GM19372 (cell line): ENCODE results near the gene TEF.
"Not testable (repeated sequence)": the region's sequence is repeated elsewhere in the genome, so short reads cannot be mapped to it uniquely, and the experiment has no call there.

Source experiments
- ATAC-seq: cut with Tn5 transposase; IDR thresholded peaks from one replicate; pipeline ENCODE4 v1.9.1; 2021; ENCODE audit warnings: mild to moderate bottlenecking, low read depth, moderate library complexity; ENCODE audit not compliant: unreplicated experiment

TEF gene

DNA sequence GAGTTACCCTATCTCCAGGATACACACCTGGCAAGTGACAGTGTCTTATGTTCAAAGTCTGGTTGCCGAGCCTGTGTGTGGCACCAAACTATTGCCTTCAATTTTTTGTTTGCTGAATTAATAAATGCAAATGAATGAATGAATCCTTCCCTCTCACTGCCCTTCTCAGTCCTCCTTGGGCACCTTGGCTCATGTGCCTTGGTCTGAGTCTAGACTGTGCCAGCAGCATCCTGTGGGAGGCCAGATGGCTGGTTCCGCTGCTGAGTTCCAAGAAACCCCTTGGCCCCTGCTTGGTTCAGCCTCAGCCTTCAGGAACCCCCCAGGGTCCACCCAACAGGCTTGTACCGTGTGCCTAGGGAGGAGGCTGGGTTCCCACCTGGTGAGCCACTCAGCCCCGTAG lies 33.8 kb downstream of the TEF start:
- no peak for ATAC-seq

DNA sequence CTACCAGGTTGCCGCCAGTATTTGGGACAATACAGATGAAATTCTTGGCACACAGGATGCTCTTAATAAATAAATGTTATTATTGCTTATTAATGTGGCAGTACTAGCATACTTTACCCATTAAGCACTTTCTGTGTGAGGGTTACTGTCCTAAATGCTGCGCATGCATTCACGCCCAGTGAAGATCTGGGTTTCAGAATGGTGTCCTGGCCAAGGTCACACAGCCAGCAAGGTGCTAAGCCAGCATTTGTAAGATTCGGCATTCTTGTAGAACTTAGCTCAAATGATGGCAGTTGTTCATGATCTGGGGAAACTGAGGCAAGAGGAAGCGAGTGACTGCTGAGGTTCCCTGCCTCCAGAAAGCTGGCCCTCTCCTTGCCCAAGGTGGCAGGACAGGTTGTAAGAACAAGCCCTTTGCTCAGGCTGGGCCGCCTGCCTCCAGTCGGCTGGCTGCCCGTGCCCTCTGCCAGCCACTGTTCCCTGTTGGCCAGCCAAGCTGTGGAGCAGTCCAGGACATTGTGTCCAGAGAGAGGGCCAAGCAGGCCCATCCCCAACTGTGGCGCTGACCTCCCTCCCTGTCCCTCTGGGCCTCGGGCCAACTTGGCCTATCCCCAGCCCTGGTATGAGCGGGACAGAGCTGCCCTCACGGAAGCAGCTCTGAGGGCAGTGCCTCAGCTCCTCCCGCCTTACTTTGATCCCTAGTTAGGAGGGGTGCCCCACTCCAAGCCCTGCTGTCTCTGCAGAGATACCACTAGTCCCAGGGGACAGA lies 36.1 kb downstream of the TEF start:
- no peak for ATAC-seq

DNA sequence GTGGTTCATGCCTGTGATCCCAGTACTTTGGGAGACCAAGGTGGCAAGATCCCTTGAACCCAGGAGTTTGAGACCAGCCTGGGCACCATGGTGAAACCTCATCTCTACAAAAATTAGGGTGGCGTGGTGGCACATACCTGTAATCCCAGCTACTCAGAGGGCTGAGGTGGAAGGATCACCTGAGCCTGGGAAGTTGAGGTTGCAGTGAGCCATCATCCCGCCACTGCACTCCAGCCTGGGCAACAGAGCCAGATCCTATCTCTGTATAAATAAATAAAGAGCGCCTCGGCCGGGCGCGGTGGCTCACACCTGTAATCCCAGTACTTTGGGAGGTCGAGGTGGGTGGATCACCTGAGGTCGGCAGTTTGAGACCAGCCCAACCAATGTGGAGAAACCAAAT lies 37.0 kb downstream of the TEF start:
- no peak for ATAC-seq

DNA sequence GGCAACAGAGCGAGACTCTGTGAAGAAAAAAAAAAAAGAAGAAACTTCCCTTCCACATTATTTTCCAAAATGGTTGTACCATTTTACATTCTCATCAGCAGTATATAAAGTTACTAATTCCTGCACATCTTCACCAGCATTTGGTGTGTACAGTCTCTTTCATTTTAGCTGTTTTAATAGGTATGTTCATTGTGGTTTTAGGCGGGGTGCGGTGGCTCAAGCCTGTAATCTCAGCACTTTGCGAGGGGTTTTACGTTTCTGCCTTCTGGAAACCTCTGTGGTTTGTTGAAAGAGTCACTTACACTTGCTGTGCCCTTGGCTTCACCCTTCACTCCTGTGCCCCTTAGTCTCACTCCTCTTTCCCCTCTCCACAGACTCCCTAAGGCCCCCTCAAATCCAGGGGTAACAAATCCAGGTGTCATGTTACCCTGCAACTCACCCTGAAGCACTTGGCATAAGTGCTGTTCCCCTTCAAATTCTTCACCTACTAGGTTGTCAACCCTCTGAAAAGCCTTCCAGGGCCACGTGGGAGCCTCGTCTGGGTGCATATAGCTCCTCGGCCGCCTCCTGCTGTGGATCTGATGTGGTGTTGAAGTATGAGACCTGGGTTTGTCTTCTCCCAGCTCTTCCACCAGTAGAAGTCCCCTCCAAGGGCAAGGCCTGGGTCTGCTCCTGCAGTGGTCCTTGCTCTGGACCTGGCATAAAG lies 44.1 kb downstream of the TEF start:
- ATAC-seq: no peak

DNA sequence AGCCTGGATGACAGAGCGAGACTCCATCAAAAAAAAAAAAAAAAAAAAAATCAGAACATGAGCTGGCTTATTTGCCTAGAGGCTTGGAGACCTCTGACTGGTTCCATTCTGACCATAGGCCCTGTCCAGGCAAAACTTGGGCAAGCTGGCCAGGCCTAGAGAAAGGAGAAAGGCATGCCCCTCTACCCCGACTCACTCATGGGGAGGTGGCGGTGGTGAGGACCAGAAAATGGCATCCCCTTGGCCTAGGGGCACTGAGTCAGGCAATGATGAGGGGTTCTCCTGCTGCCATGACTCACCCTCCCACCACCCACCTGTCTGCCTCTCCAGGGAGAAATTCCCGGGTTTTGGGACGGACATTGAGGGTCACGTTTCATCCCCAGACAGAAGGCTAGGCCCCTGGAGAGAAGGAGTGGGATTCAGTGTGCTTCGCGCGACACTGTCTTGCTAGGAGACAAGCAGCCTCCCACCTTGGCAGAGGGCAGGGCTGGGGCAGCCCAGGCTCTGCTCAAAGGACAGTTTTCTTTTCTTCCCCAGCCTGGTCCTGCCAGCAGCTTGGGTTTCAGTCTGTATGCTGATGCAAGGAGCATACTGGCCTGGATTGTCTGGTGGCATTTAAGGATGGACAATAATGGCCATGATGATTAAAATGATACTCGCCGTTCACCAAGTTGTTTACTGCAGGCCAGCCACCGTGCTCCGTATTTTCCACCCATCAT lies 47.6 kb downstream of the TEF start:
- ATAC-seq: no peak

DNA sequence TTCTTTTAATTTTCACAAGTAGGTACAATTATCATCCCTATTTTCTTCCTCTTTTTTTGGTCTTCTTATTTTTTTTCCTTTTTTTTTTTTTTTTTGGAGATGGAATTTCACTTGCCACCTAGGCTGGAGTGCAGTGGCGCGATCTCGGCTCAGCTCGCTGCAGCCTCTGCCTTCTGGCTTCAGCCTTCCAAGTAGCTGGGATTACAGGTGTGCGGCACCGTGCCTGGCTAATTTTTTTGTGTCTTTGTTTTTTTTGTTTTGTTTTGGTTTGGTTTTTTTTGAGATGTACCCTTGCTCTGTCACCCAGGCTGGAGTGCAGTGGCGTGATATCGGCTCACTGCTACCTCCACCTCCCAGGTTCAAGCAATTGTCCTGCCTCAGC lies 48.2 kb downstream of the TEF start:
- no peak for ATAC-seq

DNA sequence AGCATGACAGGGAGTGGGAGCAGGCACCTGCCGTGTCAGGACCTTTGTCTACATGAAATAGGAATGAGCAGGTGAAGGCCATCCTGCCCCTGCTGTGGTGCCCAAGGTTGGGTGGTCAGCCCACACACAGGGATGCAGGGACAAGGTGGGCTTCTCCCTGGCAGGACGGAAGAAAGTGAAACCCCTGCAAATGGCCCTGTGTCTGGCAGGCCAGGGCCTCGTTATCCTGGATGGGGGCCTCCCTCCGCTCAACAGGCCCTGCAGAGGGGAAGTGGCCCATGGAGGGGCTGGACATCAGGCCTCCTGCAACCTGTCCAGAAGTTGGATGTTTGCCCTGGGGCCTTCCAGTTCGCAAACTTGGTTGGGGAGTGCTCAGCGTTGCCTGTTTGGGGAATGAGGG lies 49.9 kb downstream of the TEF start:
- ATAC-seq: no peak

DNA sequence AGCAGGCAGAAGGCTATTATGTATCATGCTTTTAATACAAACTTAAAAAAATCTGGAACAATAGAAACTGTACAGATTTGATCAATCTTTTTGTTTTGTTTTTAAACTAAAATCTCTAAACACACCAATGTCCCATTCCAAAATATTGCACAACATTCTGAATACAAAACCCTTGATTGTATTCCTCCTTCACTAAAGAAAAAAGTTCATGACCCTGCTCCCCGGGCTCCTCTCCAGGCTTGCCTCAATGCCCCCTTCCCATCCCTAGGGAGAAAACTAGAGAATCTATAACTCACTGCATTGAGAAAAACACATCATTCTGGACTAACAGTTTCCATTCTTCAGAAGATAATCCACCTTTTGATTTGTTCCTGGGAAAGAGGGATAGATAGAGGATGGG lies 51.7 kb downstream of the TEF start:
- not testable (repeated sequence) for ATAC-seq

DNA sequence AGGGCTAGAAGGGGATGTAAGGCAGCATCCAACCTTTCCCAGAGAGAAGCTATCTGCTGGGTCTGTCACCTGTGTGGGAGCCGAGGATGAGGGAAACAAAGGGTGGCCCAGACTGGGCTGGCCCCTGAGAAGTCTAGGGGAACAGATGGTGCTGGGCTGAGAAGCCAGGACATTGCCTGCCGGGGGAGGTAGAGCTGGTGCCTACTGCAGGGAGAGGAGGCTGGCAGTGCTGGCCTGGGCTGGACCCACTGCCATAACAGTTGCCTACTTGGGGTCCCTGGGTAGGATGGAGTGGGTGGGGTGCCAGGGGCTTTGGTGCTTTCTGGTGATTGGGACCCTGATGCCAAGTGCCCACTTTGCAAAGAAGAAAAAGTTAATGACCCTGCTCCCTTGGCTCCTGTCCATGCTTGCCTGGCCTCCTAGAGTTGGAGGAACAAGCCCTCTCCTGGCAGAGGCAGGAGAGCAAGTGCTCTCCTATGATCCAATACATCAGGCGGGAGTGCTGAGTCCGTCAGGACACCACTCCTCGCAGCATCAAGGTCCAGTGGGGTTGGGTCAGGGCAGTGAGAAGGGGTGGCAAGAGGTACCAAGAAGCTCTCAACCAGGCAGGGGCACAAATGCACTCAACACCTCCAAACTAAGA lies 52.7 kb downstream of the TEF start:
- ATAC-seq: not testable (repeated sequence)

DNA sequence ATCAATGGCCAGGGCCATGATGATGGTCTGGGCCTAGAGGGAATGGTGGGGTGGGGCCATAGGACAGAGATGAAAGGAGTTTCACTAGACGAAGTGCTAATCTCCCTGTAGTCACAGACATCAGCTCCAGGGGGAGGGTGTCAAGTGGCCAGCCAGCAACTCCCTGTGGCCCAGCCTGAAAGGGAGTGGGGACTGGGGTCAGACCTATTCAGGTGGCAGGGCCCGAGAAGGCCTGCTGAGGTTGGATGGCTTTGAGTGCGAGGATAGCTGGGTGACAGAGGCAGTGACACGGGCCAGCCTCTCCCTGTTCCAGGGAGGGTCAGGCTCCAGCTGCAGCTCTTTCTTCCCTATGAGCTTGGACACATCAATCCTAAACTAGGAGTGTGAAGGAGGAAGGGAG lies 53.8 kb downstream of the TEF start:
- no peak for ATAC-seq

DNA sequence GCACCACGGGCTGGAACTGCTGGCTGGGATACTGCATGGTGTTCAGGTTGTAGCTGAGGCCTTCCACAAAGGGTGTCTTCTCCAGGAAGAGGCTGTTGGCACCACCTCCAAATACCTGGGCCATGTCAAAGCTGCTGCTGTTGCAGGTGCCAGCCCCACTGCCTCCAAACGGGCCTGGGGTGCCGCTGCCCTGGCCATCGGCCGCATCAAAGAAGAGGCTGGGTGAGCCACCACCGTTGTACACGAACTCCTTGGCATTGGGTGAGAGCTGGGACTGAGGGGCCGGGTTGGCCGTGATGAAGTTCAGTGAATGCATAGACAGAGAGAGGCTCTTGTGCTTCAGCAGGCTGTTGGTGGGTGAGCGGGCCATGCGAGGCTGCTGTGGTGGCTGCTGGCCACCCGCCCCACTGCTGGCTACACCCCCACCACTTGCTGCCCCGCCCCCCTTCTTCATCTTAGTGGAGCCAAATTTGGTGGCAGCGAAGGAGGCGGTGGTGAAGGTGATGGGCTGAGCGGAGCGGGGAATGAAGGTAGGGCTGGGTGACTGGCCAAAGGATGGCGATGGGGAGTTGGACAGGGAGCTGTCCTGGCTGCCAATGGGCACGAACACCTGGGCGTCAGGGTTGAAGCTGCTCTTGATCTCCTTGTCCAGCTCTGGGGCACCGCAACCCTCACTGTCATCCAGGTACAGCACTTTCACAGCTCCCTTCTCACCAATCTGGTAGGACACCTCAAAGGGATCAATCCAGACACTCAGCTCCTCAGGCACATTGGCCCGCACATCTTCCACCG lies 54.8 kb downstream of the TEF start:
- ATAC-seq: no peak

DNA sequence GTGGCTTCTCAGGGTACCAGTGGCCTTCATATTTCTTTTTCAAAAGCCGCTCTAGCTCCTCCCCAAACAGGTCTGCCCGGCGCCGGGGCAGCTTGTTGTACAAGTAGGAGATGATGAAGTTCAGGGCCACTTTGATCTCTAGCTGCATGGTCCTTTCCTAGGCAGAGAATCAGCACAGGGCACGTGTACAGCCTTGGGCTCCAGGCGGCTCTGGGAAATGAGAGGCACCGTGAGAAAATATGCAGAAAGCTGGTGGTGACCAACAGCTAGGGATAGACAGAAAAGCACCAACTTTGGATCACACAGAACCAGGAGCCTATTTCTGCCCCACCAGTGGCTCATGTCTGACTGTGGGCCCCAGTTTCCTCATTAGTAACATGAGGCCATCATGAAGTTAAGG lies 55.5 kb downstream of the TEF start:
- no peak for ATAC-seq

DNA sequence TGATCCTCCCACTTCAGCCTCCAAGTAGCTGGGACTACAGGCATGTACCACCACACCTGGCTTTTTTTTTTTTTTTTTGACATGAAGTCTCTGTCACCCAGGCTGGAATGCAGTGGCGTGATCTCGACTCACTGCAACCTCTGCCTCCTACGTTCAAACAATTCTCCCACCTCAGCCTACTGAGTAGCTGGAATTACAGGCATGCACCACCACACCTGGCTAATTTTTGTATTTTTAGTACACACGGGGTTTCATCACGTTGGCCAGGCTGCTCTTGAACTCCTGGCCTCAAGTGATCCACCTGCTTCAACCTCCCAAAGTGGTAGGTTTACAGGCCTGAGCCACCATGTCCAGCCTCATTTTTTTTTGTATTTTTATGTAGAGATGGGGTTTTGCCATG lies 58.8 kb downstream of the TEF start:
- not testable (repeated sequence) for ATAC-seq

DNA sequence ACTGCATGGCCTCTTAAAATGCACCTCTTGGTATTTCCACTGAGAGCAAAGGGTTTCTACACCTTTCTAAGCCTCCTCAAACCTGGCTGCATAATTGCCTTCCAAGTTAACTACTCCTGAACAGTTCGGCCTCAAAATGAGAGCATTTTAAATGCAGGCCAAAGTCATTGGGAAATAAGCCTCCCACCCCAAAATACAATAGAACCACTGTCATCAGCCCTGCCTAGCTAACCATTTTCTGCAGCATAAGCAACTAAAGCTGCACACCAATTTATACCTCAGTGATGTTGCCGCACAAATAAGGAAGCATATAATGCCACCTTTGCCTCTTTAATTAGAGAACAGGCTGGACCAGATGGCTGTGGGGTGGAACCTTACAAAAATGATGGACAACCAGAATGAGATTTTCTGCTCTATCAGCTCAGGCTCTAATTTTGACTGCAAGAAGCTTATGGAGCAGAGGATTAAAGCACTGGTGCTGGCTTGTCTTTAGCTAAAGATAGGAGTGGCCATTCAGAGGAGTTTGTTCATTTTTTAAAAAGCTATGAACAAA lies 60.6 kb downstream of the TEF start:
- no peak for ATAC-seq

DNA sequence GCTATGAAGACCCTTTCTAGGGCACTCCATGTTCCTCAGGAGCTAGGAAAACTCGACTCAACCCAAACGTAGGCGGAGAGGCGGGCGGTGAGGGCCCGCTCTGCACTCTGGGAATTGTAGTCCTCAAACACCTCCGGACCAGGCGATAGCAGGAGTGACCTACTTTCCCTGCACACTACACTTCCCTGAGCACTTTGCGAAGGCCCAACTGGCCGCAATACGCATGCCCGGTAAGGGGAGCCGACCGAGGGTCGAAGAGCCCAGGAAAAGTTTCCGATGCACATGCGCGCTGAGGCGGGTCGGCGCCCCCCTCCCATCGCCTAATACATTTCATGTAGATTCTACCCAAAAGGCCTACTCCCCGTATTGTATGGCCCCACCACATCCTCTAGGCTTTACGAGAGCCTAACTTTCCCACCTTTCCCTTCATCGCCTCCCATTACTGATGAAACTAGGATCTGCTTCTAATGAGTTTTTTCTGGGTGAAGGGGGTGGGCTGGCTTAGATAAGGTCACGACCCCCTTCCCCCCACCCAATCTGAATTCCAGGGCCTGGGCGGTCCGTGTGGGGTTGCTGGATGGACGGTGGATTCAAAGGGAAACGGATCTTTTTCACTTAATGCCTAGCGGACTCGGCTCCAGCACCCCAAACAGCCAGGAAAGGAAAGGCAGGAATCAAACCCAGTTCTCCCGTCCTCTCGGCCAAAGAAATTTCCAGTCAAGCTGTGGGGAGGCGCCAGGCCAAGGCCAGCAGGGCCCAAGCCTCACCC lies 62.8 kb downstream of the TEF start:
- peak; percentile 43 for ATAC-seq

DNA sequence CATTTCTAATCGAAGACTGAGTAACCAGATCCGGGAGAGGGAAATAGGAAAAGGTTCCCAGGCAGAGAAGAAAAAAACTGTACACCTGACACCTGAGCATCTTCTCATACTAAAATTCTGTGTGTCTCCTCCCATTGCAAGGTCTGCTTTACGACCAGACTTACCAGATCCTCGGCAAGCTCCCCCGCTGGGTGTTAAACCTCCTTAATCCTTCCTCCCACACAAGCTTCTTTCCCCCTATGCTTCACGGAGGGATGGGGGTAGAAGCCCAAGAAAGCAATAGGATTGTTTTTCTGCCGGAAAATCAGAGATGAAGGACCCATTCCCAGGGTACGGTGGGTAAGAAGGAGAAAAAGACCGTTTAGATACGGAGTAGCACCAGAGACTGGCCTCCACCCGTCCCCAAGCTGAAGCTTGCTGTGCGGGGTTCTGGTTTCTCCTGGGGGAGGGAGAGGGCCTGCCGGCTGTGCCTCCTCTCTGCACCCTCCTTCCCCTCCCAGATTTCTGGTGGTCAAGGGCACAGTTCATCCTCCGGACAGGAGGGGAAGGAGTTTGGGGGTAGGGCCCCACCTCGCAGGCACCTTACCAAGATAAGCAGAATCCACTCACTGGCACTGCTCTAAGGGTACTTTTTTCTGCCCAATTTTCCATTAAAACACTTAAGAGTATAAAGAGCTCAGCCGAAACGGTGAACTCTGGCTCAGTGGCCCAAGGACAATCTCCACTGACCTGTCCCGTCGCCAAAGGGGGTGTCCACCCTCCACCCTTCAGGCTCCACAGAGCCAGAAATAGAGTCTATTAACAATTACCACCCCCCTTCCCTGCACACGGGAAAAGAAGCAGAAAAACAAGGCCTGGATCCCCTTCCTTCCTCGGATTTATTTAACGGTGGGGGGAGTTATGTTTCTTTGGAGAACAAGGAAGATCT lies 63.7 kb downstream of the TEF start:
- ATAC-seq: no peak

DNA sequence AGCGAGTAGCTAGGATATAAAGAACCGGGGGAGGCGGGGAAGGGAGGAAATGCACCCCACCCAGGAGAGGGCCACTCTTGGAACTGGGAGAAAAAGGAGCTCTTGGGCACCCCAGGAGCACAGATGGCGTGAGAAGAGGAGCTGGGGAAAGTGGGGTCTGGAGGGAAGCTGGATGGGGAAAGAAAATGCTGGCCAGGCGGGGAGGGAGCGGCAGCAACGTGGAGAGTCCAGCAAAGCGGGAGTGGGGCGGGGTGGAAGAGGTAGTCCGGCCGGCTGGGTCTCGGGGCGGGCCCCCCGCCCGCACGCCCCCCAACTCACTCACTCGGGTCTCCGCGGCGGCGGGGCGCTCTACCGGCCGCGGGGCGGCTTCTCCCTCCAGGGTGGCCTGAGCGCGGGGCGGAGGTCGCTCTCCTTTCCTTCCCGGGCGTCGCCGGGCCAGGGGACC lies 64.3 kb downstream of the TEF start:
- no peak for ATAC-seq
